ENCODE data around the gene IL19. TPM values are rescaled to one million over a fixed set of nuclear protein-coding genes. Genes with fewer than 3 reads are reported as not detected.

Gene IL19
- polyA plus RNA-seq, 1 of the 3 experiments (the other 2 are of a cell fraction), result not detected

DNA sequence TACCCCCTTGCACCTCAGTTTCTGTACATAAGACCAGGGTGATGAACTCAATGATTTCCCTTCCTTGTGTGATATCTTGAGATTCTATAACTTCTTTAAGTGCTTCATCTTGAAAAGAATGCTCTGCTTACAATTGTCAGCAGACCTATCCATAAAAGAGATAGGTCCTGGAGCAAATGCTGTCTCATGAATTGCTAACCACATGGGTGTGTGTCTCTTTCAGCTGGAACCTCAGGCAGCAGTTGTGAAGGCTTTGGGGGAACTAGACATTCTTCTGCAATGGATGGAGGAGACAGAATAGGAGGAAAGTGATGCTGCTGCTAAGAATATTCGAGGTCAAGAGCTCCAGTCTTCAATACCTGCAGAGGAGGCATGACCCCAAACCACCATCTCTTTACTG, 97.7 kb downstream of the IL19 start (continued):
- TF ChIP-seq, protein P1, sequence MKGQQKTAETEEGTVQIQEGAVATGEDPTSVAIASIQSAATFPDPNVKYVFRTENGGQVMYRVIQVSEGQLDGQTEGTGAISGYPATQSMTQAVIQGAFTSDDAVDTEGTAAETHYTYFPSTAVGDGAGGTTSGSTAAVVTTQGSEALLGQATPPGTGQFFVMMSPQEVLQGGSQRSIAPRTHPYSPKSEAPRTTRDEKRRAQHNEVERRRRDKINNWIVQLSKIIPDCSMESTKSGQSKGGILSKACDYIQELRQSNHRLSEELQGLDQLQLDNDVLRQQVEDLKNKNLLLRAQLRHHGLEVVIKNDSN (IDR thresholded peaks at IDR 0.05; ENCODE audit: borderline replicate concordance, low read depth), result no peak
- TF ChIP-seq GABPA (IDR thresholded peaks at IDR 0.05; ENCODE audit: low read depth) (no peak), IRF3 (IDR thresholded peaks at IDR 0.05; ENCODE audit: low read depth, low read length) (no peak), CHD2 (IDR thresholded peaks at IDR 0.05; ENCODE audit: low read length, partially characterized antibody) (no peak)

DNA sequence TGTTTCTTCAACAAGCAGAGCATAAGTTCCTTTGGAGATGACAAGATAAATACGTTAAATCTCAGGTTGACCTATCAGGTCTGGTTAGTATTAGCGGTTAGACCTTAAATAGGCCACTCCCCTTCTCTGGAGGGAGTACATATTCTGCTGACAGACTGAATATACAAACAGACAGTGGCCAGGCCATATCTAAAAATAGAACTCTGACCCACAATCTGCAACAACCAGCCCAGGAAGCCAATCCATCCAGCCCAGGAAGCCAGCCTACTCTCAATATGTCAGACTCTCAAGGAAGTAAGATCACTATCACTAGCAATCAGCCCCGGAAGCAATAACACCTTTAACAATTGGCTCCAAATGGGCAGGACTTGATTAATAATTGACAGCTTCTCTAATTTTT, 101.6 kb downstream of the IL19 start:
- DNase-seq, result no peak
- TF ChIP-seq GABPA (IDR thresholded peaks at IDR 0.05; ENCODE audit: low read depth) (no peak), MEF2A (IDR thresholded peaks at IDR 0.05; ENCODE audit: borderline replicate concordance, low read depth) (no peak), EP300 (IDR thresholded peaks at IDR 0.05; ENCODE audit: borderline replicate concordance in 1 of 2, low read depth in 1 of 2, low read length in 1 of 2) (no peak)
- TF ChIP-seq, protein P2, sequence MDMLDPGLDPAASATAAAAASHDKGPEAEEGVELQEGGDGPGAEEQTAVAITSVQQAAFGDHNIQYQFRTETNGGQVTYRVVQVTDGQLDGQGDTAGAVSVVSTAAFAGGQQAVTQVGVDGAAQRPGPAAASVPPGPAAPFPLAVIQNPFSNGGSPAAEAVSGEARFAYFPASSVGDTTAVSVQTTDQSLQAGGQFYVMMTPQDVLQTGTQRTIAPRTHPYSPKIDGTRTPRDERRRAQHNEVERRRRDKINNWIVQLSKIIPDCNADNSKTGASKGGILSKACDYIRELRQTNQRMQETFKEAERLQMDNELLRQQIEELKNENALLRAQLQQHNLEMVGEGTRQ (IDR thresholded peaks at IDR 0.05; ENCODE audit: borderline replicate concordance, low read depth, low read length), result no peak
- Histone ChIP-seq H3K9me3 (no peaks in the 10 kb centered on the region), H3K4me1 (ENCODE audit: control insufficient read depth in 1 of 2, insufficient read depth in 2 of 2, low read depth in 1 of 2, low read length in 1 of 2) (no peaks in the 10 kb centered on the region), H4K20me1 (ENCODE audit: insufficient read depth) (no peaks in the 10 kb centered on the region), H3F3A (replicated peaks; ENCODE audit: insufficient read depth) (no peaks in the 10 kb centered on the region), H2AFZ (ENCODE audit: low read depth) (no peak overlapping the region), H3K9me2 (no peaks in the 10 kb centered on the region), H3K4me2 (no peak overlapping the region), H3K79me2 (ENCODE audit: insufficient read depth) (no peaks in the 10 kb centered on the region), H3K36me3 (replicated peaks in 1 of 2; ENCODE audit: control insufficient read depth in 1 of 2, insufficient read depth in 2 of 2, low read length in 1 of 2) (no peaks in the 10 kb centered on the region), H3K27ac (ENCODE audit: low read depth in 2 of 2, low read length in 1 of 2) (no peak overlapping the region), H3K9ac (no peak overlapping the region), H3K4me3 (ENCODE audit: low read depth in 2 of 2, low read length in 1 of 2) (no peak overlapping the region), H3K27me3 (ENCODE audit: insufficient read depth) (no peaks in the 10 kb centered on the region)
- ChIA-PET POLR2A (no interaction called here), CTCF (interaction anchor here (0.9 to 2.6 kb wide), 5 partner anchors 12 to 208 kb away, joined by 3 to 8 read pairs (median 4); no protein-coding TSS in a partner anchor)
- WGBS (ENCODE audit: low lambda C conversion rate), result 46% methylated on average over 3 of the region's 3 CpGs

GRCh38 chr1:206873603-206874188, 103.1 kb downstream of the IL19 start:
- Histone ChIP-seq H3K4me1 (ENCODE audit: control insufficient read depth in 1 of 2, insufficient read depth in 2 of 2, low read depth in 1 of 2, low read length in 1 of 2) (no peaks in the 10 kb centered on the region), H3K79me2 (ENCODE audit: insufficient read depth) (no peaks in the 10 kb centered on the region), H3K36me3 (replicated peaks in 1 of 2; ENCODE audit: control insufficient read depth in 1 of 2, insufficient read depth in 2 of 2, low read length in 1 of 2) (no peaks in the 10 kb centered on the region), H3K27ac (ENCODE audit: low read depth in 2 of 2, low read length in 1 of 2) (no peak overlapping the region), H3F3A (replicated peaks; ENCODE audit: insufficient read depth) (no peaks in the 10 kb centered on the region), H2AFZ (ENCODE audit: low read depth) (no peak overlapping the region), H3K4me2 (no peak overlapping the region), H4K20me1 (ENCODE audit: insufficient read depth) (no peaks in the 10 kb centered on the region), H3K9ac (no peak overlapping the region), H3K9me3 (no peaks in the 10 kb centered on the region; the same call in 1 of the 2 replicates), H3K4me3 (ENCODE audit: low read depth in 2 of 2, low read length in 1 of 2) (no peak overlapping the region), H3K9me2 (no peaks in the 10 kb centered on the region), H3K27me3 (ENCODE audit: insufficient read depth) (no peaks in the 10 kb centered on the region)
- WGBS (ENCODE audit: low lambda C conversion rate), result 35% methylated on average over 3 of the region's 3 CpGs
- ChIA-PET CTCF (interaction anchor here (1.0 to 2.6 kb wide), 3 partner anchors 9 to 38 kb away, joined by 3 to 8 read pairs (median 4); partner anchors contain the start of gene IL20), POLR2A (no interaction called here)
- no peak for DNase-seq
- TF ChIP-seq NFIC (IDR thresholded peaks at IDR 0.05; ENCODE audit: borderline replicate concordance), result no peak
- no peak for TF ChIP-seq POLR2AphosphoS5 (IDR thresholded peaks at IDR 0.05; ENCODE audit: low read depth, low read length)
- TF ChIP-seq, protein P3, sequence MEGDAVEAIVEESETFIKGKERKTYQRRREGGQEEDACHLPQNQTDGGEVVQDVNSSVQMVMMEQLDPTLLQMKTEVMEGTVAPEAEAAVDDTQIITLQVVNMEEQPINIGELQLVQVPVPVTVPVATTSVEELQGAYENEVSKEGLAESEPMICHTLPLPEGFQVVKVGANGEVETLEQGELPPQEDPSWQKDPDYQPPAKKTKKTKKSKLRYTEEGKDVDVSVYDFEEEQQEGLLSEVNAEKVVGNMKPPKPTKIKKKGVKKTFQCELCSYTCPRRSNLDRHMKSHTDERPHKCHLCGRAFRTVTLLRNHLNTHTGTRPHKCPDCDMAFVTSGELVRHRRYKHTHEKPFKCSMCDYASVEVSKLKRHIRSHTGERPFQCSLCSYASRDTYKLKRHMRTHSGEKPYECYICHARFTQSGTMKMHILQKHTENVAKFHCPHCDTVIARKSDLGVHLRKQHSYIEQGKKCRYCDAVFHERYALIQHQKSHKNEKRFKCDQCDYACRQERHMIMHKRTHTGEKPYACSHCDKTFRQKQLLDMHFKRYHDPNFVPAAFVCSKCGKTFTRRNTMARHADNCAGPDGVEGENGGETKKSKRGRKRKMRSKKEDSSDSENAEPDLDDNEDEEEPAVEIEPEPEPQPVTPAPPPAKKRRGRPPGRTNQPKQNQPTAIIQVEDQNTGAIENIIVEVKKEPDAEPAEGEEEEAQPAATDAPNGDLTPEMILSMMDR (IDR thresholded peaks at IDR 0.05), result no peak
- TF ChIP-seq FOSL2 (IDR thresholded peaks at IDR 0.05; ENCODE audit: borderline replicate concordance, low read depth), result no peak
- no peak for TF ChIP-seq TAF1 (IDR thresholded peaks at IDR 0.05; ENCODE audit: borderline replicate concordance, low read depth, low read length)
- TF ChIP-seq, protein P1 (IDR thresholded peaks at IDR 0.05; ENCODE audit: borderline replicate concordance, low read depth), result no peak
- no peak for TF ChIP-seq IRF3 (IDR thresholded peaks at IDR 0.05; ENCODE audit: low read depth, low read length)
- no peak for TF ChIP-seq FOXM1 (IDR thresholded peaks at IDR 0.05; ENCODE audit: low read depth)
- TF ChIP-seq MAX (IDR thresholded peaks at IDR 0.05; ENCODE audit: low read depth), result no peak
